Spleen (tissue), 7 donors: ENCODE data around the gene LPCAT3.

Source experiments
- POLR2AphosphoS5 ChIP-seq, 3 donors: sonication (generic); formaldehyde crosslinking; IDR thresholded peaks; one replicate each; pipeline ENCODE4 v1.5.1; 2017; ENCODE audit warnings: antibody characterized with exemption in 3 of 3
- TF ChIP-seq, protein P1 (sequence below), 11 experiments: fragments of 200-600 bp in 7 of 11; fragments of 450-650 bp in 4 of 11; sonication (generic) in 4 of 11; IDR thresholded peaks in 8 of 11; conservative IDR thresholded peaks in 3 of 11; 1 replicate in 7 of 11; 2 replicates in 4 of 11; pipeline versions ENCODE4 v1.4.0 to v1.8.0; 2016 to 2021; ENCODE audit warnings: antibody characterized with exemption in 11 of 11, inconsistent platforms in 4 of 11, mild to moderate bottlenecking in 1 of 11
- donor health status: DM: no; HTN: no; CAD: no; lungs with moderate emphysema.
- donor health status: DM: no; HTN: no; CAD: no.
- donor health status: DM: no; HTN: no; CAD: no.

DNA sequence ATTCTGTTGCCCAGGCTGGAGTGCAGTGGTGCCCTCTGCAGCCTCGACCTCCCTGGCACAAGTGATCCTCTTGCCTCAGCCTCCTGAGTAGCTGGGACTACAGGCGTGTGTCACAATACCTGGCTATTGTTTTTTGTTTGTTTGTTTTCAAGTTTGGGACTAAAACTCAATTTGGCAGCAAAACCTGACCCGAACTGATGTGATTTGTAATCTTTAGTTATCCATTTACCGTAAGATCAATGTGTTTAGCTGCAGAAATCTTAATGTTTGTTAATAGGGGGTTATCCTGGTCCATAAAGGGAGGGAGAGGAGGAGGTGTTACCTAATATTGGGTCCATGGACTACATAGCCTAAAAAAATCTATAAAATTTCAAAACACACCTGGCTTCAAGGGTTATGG lies 41.5 kb upstream of the LPCAT3 start:
- TF ChIP-seq, protein P1, sequence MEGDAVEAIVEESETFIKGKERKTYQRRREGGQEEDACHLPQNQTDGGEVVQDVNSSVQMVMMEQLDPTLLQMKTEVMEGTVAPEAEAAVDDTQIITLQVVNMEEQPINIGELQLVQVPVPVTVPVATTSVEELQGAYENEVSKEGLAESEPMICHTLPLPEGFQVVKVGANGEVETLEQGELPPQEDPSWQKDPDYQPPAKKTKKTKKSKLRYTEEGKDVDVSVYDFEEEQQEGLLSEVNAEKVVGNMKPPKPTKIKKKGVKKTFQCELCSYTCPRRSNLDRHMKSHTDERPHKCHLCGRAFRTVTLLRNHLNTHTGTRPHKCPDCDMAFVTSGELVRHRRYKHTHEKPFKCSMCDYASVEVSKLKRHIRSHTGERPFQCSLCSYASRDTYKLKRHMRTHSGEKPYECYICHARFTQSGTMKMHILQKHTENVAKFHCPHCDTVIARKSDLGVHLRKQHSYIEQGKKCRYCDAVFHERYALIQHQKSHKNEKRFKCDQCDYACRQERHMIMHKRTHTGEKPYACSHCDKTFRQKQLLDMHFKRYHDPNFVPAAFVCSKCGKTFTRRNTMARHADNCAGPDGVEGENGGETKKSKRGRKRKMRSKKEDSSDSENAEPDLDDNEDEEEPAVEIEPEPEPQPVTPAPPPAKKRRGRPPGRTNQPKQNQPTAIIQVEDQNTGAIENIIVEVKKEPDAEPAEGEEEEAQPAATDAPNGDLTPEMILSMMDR (IDR thresholded peaks at IDR 0.05 in 8 of 11, conservative IDR thresholded peaks at IDR 0.05 in 3 of 11): no peak
- TF ChIP-seq POLR2AphosphoS5 (IDR thresholded peaks at IDR 0.05): no peak
